Nephron progenitor cell (in vitro differentiated cells): ENCODE data around the gene PRRC2B.

Experiments
- DNase-seq: peaks from one replicate; pipeline ENCODE4 v3.0.0; 2021
- H3K27ac Mint-ChIP-seq: 2 replicates; pipeline ENCODE4 v1.8.0; 2021; ENCODE audit warnings: mild to moderate bottlenecking, moderate library complexity, mixed read lengths
- H3K27me3 Mint-ChIP-seq: 2 replicates; pipeline ENCODE4 v1.8.0; 2021; ENCODE audit warnings: mild to moderate bottlenecking, low read depth, mixed read lengths; ENCODE audit not compliant: poor library complexity
- H3K36me3 Mint-ChIP-seq: 2 replicates; pipeline ENCODE4 v1.8.0; 2021; ENCODE audit warnings: low read depth, mixed read lengths
- H3K4me1 Mint-ChIP-seq: 2 replicates; pipeline ENCODE4 v1.8.0; 2021; ENCODE audit warnings: mixed read lengths
- H3K4me3 Mint-ChIP-seq: 2 replicates; pipeline ENCODE4 v1.8.0; 2021; ENCODE audit warnings: mild to moderate bottlenecking, moderate library complexity, mixed read lengths
- H3K9me3 Mint-ChIP-seq: 2 replicates; pipeline ENCODE4 v1.8.0; 2021; ENCODE audit warnings: mild to moderate bottlenecking, moderate library complexity, mixed read lengths
- CTCF ChIP-seq: fragments of 200-600 bp; sonication (generic); IDR thresholded peaks from 2 replicates; pipeline ENCODE4 v1.5.0; 2021; ENCODE audit warnings: antibody characterized with exemption

The PRRC2B gene

GRCh38 chr9:131529597-131530545 is 136.0 kb downstream of the PRRC2B start:
- peak overlapping the region; percentile 90 for H3K27ac Mint-ChIP-seq
- DNase-seq: no peak
- peaks cover 4% of the 10 kb centered on the region for H3K27me3 Mint-ChIP-seq
- H3K4me3 Mint-ChIP-seq: peak overlapping the region; percentile 88
- no peaks in the 10 kb centered on the region for H3K9me3 Mint-ChIP-seq
- H3K36me3 Mint-ChIP-seq: peaks cover 25% of the 10 kb centered on the region
- no peak for TF ChIP-seq CTCF
- H3K4me1 Mint-ChIP-seq: peaks cover 27% of the 10 kb centered on the region

GRCh38 chr9:131530546-131530919 is 136.6 kb downstream of the PRRC2B start:
- DNase-seq: peak; percentile 62
- Mint-ChIP-seq H3K4me1 (peaks cover 28% of the 10 kb centered on the region), H3K27ac (peak overlapping the region; percentile 90), H3K36me3 (peaks cover 25% of the 10 kb centered on the region), H3K4me3 (peak overlapping the region; percentile 88), H3K27me3 (peaks cover 4% of the 10 kb centered on the region), H3K9me3 (peaks cover 2% of the 10 kb centered on the region)
- TF ChIP-seq CTCF: no peak

GRCh38 chr9:131530920-131531832 is 137.3 kb downstream of the PRRC2B start, which contains the start of gene UCK1:
UCK1 (minus strand) TSS chr9:131531263; CDS start chr9:131531174, 89 bp downstream.
- peaks cover 5% of the 10 kb centered on the region for H3K9me3 Mint-ChIP-seq
- H3K27ac Mint-ChIP-seq: peak within 1 kb of the TSS; percentile 90
- H3K4me3 Mint-ChIP-seq: peak within 1 kb of the TSS; percentile 88
- peaks cover 28% of the 10 kb centered on the region for H3K4me1 Mint-ChIP-seq
- peak; percentile 87 for DNase-seq
- no peak for TF ChIP-seq CTCF
- peaks cover 4% of the 10 kb centered on the region for H3K27me3 Mint-ChIP-seq
- peaks cover 24% of the 10 kb centered on the region for H3K36me3 Mint-ChIP-seq

- no peak overlapping the region for H3K27ac Mint-ChIP-seq
- peaks cover 12% of the 10 kb centered on the region for H3K27me3 Mint-ChIP-seq
- no peaks in the 10 kb centered on the region for H3K36me3 Mint-ChIP-seq
- no peak for DNase-seq
- no peak overlapping the region for H3K4me3 Mint-ChIP-seq
- peaks cover 27% of the 10 kb centered on the region for H3K9me3 Mint-ChIP-seq
- TF ChIP-seq CTCF: no peak
- peaks cover 24% of the 10 kb centered on the region for H3K4me1 Mint-ChIP-seq
These were observed 140.9 kb downstream of the PRRC2B start for GRCh38 chr9:131534721-131535237.

- no peak overlapping the region for H3K4me3 Mint-ChIP-seq
- peaks cover 9% of the 10 kb centered on the region for H3K4me1 Mint-ChIP-seq
- H3K36me3 Mint-ChIP-seq: no peaks in the 10 kb centered on the region
- H3K27ac Mint-ChIP-seq: no peak overlapping the region
- peaks cover 43% of the 10 kb centered on the region for H3K9me3 Mint-ChIP-seq
- H3K27me3 Mint-ChIP-seq: peaks cover 11% of the 10 kb centered on the region
- no peak for TF ChIP-seq CTCF
- DNase-seq: no peak
These were observed 144.1 kb downstream of the PRRC2B start for GRCh38 chr9:131537946-131538345.
